ENCODE data around the gene USP12. TPM values are rescaled to one million over a fixed set of nuclear protein-coding genes. Genes with fewer than 3 reads are reported as not detected.
"Not testable (repeated sequence)": the region's sequence is repeated elsewhere in the genome, so short reads cannot be mapped to it uniquely, and the experiment has no call there.

Gene USP12
- total RNA-seq, 1 donor from 2014 or later, result 27.0 TPM

GRCh38 chr13:27079421-27079958 is 92.1 kb downstream of the USP12 start:
- DNase-seq (ENCODE audit: low spot score), result no peak

- DNase-seq (ENCODE audit: low spot score), result no peak
Measured at GRCh38 chr13:27077451-27077850, 94.2 kb downstream of the USP12 start.

GRCh38 chr13:27076421-27076820 is 95.2 kb downstream of the USP12 start:
- DNase-seq (ENCODE audit: low spot score), result no peak

- no peak for DNase-seq (ENCODE audit: low spot score)
Measured at GRCh38 chr13:27073186-27073585, 98.4 kb downstream of the USP12 start.

- DNase-seq (ENCODE audit: low spot score), result not testable (repeated sequence)
Measured at GRCh38 chr13:27066123-27066522, 105.5 kb downstream of the USP12 start.

GRCh38 chr13:27065582-27065981 is 106.0 kb downstream of the USP12 start:
- DNase-seq (ENCODE audit: low spot score), result no peak

- DNase-seq (ENCODE audit: low spot score), result no peak
Measured at GRCh38 chr13:27064252-27064995, 107.2 kb downstream of the USP12 start.

- no peak for DNase-seq (ENCODE audit: low spot score)
Measured at GRCh38 chr13:27057817-27058216, 113.8 kb downstream of the USP12 start.

- no peak for DNase-seq (ENCODE audit: low spot score)
Measured at GRCh38 chr13:27055526-27055925, 116.1 kb downstream of the USP12 start.

GRCh38 chr13:27054760-27055159 is 116.9 kb downstream of the USP12 start:
- no peak for DNase-seq (ENCODE audit: low spot score)

- no peak for DNase-seq (ENCODE audit: low spot score)
Measured at GRCh38 chr13:27053902-27054595, 117.6 kb downstream of the USP12 start.

GRCh38 chr13:27053210-27053884 is 118.3 kb downstream of the USP12 start:
- no peak for DNase-seq (ENCODE audit: low spot score)

- no peak for DNase-seq (ENCODE audit: low spot score)
Measured at GRCh38 chr13:27052551-27053208, 118.9 kb downstream of the USP12 start.

GRCh38 chr13:27047081-27047480 is 124.5 kb downstream of the USP12 start:
- no peak for DNase-seq (ENCODE audit: low spot score)

GRCh38 chr13:27044837-27045570 is 126.6 kb downstream of the USP12 start:
- DNase-seq (ENCODE audit: low spot score), result no peak

- DNase-seq (ENCODE audit: low spot score), result no peak
Measured at GRCh38 chr13:27043013-27043412, 128.6 kb downstream of the USP12 start.

- no peak for DNase-seq (ENCODE audit: low spot score)
Measured at GRCh38 chr13:27041341-27041740, 130.3 kb downstream of the USP12 start.

GRCh38 chr13:27040826-27041108 is 130.8 kb downstream of the USP12 start:
- DNase-seq (ENCODE audit: low spot score), result no peak

GRCh38 chr13:27039171-27039701 is 132.4 kb downstream of the USP12 start:
- no peak for DNase-seq (ENCODE audit: low spot score)

GRCh38 chr13:27038323-27038722 is 133.3 kb downstream of the USP12 start:
- DNase-seq (ENCODE audit: low spot score), result no peak

GRCh38 chr13:27037571-27037970 is 134.0 kb downstream of the USP12 start:
- DNase-seq (ENCODE audit: low spot score), result no peak

Measured in mucosa of gallbladder (tissue), 1 donor.